ENCODE measurements around the gene ALOX12.

- TF ChIP-seq EZH2 (IDR thresholded peaks at IDR 0.05; ENCODE audit: insufficient read depth, poor library complexity, severe bottlenecking) (no peak), EZH2phosphoT487 (IDR thresholded peaks at IDR 0.05; ENCODE audit: insufficient read depth, low read depth) (no peak)
These were observed 3.1 kb downstream of the ALOX12 start for GRCh38 chr17:6998855-6999508.

All from GM23248 (cell line).